ENCODE data around the gene ADRA2A. TPM values are rescaled to one million over a fixed set of nuclear protein-coding genes. Genes with fewer than 3 reads are reported as not detected.

Gene ADRA2A
- total and polyA plus RNA-seq, 2 experiments from 2014 or later = 1.8 to 1.9 TPM

DNA sequence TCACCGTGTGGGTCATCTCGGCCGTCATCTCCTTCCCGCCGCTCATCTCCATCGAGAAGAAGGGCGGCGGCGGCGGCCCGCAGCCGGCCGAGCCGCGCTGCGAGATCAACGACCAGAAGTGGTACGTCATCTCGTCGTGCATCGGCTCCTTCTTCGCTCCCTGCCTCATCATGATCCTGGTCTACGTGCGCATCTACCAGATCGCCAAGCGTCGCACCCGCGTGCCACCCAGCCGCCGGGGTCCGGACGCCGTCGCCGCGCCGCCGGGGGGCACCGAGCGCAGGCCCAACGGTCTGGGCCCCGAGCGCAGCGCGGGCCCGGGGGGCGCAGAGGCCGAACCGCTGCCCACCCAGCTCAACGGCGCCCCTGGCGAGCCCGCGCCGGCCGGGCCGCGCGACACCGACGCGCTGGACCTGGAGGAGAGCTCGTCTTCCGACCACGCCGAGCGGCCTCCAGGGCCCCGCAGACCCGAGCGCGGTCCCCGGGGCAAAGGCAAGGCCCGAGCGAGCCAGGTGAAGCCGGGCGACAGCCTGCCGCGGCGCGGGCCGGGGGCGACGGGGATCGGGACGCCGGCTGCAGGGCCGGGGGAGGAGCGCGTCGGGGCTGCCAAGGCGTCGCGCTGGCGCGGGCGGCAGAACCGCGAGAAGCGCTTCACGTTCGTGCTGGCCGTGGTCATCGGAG lies 1.8 kb downstream of the ADRA2A start:
- Histone ChIP-seq H3K4me1 (ENCODE audit: insufficient read depth) (peaks cover 26% of the 10 kb centered on the region), H3K9me2 (replicated peaks; ENCODE audit: insufficient read depth) (no peaks in the 10 kb centered on the region), H4K20me1 (ENCODE audit: insufficient read depth, poor library complexity, severe bottlenecking) (no peaks in the 10 kb centered on the region), H3K9me3 (ENCODE audit: low read depth) (no peaks in the 10 kb centered on the region), H3K27me3 (peaks cover 55% of the 10 kb centered on the region), H3K36me3 (replicated peaks; ENCODE audit: insufficient read depth, low read depth) (no peaks in the 10 kb centered on the region), H3K27ac (no peak overlapping the region), H2AFZ (no peak overlapping the region), H3K4me2 (peak overlapping the region; percentile 98), H3K4me3 (no peak overlapping the region), H3K79me2 (no peaks in the 10 kb centered on the region)
- DNase-seq (ENCODE audit: low spot score) = no peak
- 22% methylated on average over 72 of the region's 104 CpGs for WGBS (ENCODE audit: low lambda C conversion rate, missing lambda C conversion rate)
- no peak for TF ChIP-seq EZH2 (IDR thresholded peaks at IDR 0.05; ENCODE audit: borderline replicate concordance)
- TF ChIP-seq, protein P1, sequence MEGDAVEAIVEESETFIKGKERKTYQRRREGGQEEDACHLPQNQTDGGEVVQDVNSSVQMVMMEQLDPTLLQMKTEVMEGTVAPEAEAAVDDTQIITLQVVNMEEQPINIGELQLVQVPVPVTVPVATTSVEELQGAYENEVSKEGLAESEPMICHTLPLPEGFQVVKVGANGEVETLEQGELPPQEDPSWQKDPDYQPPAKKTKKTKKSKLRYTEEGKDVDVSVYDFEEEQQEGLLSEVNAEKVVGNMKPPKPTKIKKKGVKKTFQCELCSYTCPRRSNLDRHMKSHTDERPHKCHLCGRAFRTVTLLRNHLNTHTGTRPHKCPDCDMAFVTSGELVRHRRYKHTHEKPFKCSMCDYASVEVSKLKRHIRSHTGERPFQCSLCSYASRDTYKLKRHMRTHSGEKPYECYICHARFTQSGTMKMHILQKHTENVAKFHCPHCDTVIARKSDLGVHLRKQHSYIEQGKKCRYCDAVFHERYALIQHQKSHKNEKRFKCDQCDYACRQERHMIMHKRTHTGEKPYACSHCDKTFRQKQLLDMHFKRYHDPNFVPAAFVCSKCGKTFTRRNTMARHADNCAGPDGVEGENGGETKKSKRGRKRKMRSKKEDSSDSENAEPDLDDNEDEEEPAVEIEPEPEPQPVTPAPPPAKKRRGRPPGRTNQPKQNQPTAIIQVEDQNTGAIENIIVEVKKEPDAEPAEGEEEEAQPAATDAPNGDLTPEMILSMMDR (IDR thresholded peaks at IDR 0.05; ENCODE audit: poor library complexity) = no peak
- no peak for TF ChIP-seq EZH2phosphoT487 (IDR thresholded peaks at IDR 0.05; ENCODE audit: low read depth, severe bottlenecking, unreplicated experiment)

DNA sequence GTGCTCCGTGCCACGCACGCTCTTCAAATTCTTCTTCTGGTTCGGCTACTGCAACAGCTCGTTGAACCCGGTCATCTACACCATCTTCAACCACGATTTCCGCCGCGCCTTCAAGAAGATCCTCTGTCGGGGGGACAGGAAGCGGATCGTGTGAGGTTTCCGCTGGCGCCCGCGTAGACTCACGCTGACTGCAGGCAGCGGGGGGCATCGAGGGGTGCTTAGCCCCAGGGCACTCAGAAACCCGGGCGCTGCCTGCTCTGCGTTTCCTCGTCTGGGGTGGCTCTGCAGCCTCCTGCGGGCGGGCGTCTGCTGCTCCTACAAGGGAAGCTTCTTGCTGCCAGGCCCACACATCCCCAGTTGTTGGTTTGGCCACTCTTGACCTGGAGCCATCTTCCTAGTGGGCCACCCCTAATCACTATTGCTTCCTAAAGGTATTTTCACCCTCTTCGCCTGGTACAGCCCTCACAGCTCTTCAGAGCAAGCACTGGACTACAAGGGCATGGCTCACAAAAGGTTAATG lies 2.5 kb downstream of the ADRA2A start:
- H3K4me2 ChIP-seq = peak overlapping the region; percentile 98
- TF ChIP-seq, protein P1 (IDR thresholded peaks at IDR 0.05; ENCODE audit: poor library complexity) = no peak
- no peak overlapping the region for H3K4me3 ChIP-seq
- H3K79me2 ChIP-seq = no peaks in the 10 kb centered on the region
- 82% methylated on average over 28 of the region's 28 CpGs for WGBS (ENCODE audit: low lambda C conversion rate, missing lambda C conversion rate)
- DNase-seq (ENCODE audit: low spot score) = no peak
- H3K9me2 ChIP-seq (replicated peaks; ENCODE audit: insufficient read depth) = no peaks in the 10 kb centered on the region
- H4K20me1 ChIP-seq (ENCODE audit: insufficient read depth, poor library complexity, severe bottlenecking) = no peaks in the 10 kb centered on the region
- H3K4me1 ChIP-seq (ENCODE audit: insufficient read depth) = peaks cover 26% of the 10 kb centered on the region
- peaks cover 49% of the 10 kb centered on the region for H3K27me3 ChIP-seq
- no peaks in the 10 kb centered on the region for H3K9me3 ChIP-seq (ENCODE audit: low read depth)
- no peak overlapping the region for H3K27ac ChIP-seq
- no peaks in the 10 kb centered on the region for H3K36me3 ChIP-seq (replicated peaks; ENCODE audit: insufficient read depth, low read depth)
- H2AFZ ChIP-seq = no peak overlapping the region

DNA sequence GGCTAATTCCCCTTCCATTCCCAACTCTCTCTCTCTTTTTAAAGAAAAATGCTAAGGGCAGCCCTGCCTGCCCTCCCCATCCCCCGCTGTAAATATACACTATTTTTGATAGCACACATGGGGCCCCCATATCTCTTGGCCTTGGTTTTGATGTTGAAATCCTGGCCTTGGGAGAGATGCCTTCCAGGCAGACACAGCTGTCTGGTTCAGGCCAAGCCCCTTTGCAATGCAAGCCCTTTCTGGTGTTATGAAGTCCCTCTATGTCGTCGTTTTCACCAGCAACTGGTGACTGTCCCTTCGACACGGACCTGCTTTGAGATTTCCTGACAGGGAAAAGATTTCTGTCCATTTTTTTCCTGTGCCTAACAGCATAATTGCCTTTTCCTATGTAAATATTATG lies 3.0 kb downstream of the ADRA2A start:
- no peak for DNase-seq (ENCODE audit: low spot score)
- no peak for TF ChIP-seq EZH2phosphoT487 (IDR thresholded peaks at IDR 0.05; ENCODE audit: low read depth, severe bottlenecking, unreplicated experiment)
- Histone ChIP-seq H3K9me2 (replicated peaks; ENCODE audit: insufficient read depth) (no peaks in the 10 kb centered on the region), H2AFZ (no peak overlapping the region), H3K79me2 (no peaks in the 10 kb centered on the region), H3K27me3 (peaks cover 44% of the 10 kb centered on the region), H4K20me1 (ENCODE audit: insufficient read depth, poor library complexity, severe bottlenecking) (no peaks in the 10 kb centered on the region), H3K27ac (no peak overlapping the region), H3K4me3 (no peak overlapping the region), H3K9me3 (ENCODE audit: low read depth) (no peaks in the 10 kb centered on the region), H3K36me3 (replicated peaks; ENCODE audit: insufficient read depth, low read depth) (no peaks in the 10 kb centered on the region), H3K4me1 (ENCODE audit: insufficient read depth) (peaks cover 26% of the 10 kb centered on the region), H3K4me2 (peak overlapping the region; percentile 98)
- 72% methylated on average over 5 of the region's 5 CpGs for WGBS (ENCODE audit: low lambda C conversion rate, missing lambda C conversion rate)

DNA sequence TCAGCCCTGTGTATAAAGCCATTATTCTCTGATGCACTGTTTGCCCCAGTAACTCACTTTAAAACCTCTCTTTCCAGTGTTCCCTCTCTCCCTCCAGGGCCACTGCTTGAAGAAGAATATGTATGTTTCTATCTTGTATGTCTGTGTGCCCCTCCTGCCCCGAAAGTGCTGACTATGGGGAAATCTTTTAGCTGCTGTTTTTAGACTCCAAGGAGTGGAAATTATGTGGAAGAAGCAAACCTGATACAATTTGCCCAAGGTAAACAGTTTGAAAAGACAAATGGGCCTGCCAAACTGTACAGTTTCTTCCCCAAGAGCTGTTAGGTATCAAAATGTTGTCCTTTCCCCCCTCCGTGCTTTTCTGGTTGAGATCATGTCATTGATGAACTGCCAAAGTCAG lies 3.4 kb downstream of the ADRA2A start:
- Histone ChIP-seq H4K20me1 (ENCODE audit: insufficient read depth, poor library complexity, severe bottlenecking) (no peaks in the 10 kb centered on the region), H3K4me2 (peak overlapping the region; percentile 98), H3K9me3 (ENCODE audit: low read depth) (no peaks in the 10 kb centered on the region), H2AFZ (no peak overlapping the region), H3K36me3 (replicated peaks; ENCODE audit: insufficient read depth, low read depth) (no peaks in the 10 kb centered on the region), H3K79me2 (no peaks in the 10 kb centered on the region), H3K27me3 (peaks cover 39% of the 10 kb centered on the region), H3K4me3 (no peak overlapping the region), H3K4me1 (ENCODE audit: insufficient read depth) (peaks cover 26% of the 10 kb centered on the region), H3K27ac (no peak overlapping the region), H3K9me2 (replicated peaks; ENCODE audit: insufficient read depth) (no peaks in the 10 kb centered on the region)
- no peak for DNase-seq (ENCODE audit: low spot score)
- 73% methylated on average over 2 of the region's 2 CpGs for WGBS (ENCODE audit: low lambda C conversion rate, missing lambda C conversion rate)
- TF ChIP-seq EZH2 (IDR thresholded peaks at IDR 0.05; ENCODE audit: borderline replicate concordance) = no peak
- TF ChIP-seq EZH2phosphoT487 (IDR thresholded peaks at IDR 0.05; ENCODE audit: low read depth, severe bottlenecking, unreplicated experiment) = no peak
- TF ChIP-seq, protein P1 (IDR thresholded peaks at IDR 0.05; ENCODE audit: poor library complexity) = no peak
